GM21576 (cell line): ENCODE data around the gene ROBO1.
"Not testable (repeated sequence)": the region's sequence is repeated elsewhere in the genome, so short reads cannot be mapped to it uniquely, and the experiment has no call there.

Experiments
- ATAC-seq: cut with Tn5 transposase; IDR thresholded peaks from one replicate; pipeline ENCODE4 v1.9.1; 2021; ENCODE audit warnings: mild to moderate bottlenecking, moderate library complexity; ENCODE audit not compliant: unreplicated experiment

ROBO1 gene

GRCh38 chr3:79767905-79768267, at the start of gene ROBO1:
TSS of gene ROBO1 (minus strand) at chr3:79767998.
- ATAC-seq, result no peak

- no peak for ATAC-seq
Measured at GRCh38 chr3:79817224-79817623, 49.4 kb upstream of the ROBO1 start.

DNA sequence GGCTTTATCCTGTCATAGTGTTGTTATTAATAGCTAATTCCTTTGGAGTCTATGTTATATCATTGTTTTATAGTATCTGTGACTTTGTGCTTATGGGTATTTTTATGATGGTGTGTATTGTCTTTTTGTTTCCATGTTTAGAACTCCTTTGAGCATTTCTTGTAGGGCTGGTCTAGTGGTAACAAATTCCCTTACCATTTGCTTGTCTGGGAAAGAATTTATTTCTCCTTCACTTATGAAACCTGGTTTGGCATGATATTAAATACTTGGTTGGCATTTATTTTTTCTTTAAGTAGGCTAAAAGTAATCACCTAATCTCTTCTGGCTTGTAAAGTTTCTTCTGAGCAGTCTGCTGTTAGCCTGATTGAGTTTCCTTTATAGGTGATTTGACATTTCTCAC, 47.7 kb upstream of the ROBO1 start:
- no peak for ATAC-seq

DNA sequence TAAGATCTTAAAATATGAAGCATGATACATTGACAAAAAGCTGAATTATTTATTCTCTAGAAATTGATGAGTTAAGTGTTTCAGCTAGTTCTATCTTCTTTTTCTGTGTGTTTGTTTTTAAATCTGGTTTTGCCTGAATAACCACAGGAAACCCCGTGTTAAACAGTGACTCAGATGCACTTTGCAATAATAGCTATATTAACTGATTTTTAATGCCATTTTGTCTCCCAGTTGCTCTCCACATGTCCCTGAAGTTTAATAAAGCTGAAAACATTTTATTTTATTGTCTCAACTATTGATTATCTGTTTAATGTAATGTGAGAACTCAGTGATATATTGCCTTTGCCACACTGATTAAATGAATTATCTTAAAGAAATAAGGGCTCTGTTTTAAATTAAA, 42.8 kb upstream of the ROBO1 start:
- no peak for ATAC-seq

- ATAC-seq, result no peak
Measured at GRCh38 chr3:79810092-79810491, 42.3 kb upstream of the ROBO1 start.

DNA sequence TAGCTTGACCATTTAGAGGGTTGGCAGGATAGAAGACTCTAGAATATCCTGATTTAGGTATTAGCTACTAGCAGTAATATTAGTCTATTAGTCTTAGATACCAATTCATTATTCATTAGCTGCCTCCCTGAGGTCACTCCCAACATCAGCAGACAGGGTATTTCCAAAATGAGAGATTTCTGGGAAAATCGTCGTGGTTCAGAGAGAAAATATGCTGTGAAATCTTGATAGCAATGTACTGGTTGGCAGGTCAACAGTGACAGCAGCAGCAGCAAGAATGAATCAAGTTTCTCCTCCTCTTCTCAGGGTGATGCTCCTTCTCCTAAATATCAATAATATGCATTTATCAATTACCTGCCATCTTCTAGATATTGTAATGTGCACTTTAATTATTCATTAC, 41.3 kb upstream of the ROBO1 start:
- ATAC-seq, result no peak

GRCh38 chr3:79808515-79808914, 40.7 kb upstream of the ROBO1 start:
- ATAC-seq, result no peak

DNA sequence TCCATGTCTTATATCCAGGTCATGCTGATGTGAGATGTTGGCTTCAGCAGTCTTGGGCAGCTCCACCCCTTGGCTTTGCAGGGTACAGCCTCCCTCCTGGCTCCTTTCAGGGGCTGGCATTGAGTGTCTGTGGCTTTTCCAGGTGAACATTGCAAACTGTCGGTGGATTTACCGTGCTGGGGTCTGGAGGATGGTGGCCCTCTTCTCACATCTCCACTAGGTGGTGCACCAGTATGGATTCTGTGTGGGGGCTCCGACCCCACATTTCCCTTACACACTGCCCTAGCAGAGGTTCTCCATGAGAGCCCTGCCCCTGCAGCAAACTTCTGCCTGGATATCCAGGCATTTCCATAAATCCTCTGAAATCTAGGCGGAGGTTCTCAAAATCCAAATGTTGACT, 22.4 kb upstream of the ROBO1 start:
- ATAC-seq, result not testable (repeated sequence)

DNA sequence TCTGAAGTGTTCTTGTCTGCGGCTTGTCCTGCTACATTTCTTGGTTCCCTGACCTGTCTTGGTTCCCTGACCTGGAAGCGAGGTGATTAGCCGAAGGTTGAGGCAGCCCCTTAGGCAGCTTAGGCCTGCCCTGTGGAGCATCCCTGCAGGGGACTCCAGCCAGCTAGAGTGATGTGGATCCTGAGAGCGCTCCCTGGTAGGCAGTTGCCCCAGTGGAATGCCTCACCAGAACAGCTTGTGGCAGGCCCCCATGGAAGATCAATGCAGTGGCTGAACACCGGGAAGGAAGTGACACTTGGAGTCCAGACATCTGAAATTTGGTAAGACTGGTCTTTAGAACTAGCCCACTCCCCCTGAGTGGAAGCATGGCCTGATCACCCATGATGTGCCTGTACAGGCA, 5.5 kb upstream of the ROBO1 start:
- ATAC-seq, result no peak

DNA sequence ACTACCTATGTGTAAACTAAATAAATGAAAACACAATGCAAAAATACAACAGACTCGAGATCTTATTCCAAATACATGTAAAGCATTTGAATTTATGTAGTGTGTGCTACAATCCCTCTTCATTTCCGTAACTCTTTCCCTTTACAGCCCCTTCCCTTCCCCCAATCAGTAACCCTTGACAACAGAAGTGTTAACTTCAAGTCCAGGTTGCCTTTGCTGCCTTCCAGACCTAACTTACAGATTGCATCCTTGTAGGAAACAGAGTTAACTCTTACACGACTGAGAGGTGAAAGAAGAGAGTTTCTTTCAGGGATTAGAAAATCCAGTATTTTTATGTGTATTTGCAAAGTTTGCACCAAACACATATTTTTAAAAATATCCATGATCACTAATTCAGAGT, 1.4 kb upstream of the ROBO1 start:
- no peak for ATAC-seq

GRCh38 chr3:79767194-79767904, 449 bp downstream of the ROBO1 start:
- ATAC-seq, result no peak

GRCh38 chr3:79766496-79767193, 1.2 kb downstream of the ROBO1 start:
- ATAC-seq, result no peak

- ATAC-seq, result no peak
Measured at GRCh38 chr3:79765911-79766310, 1.9 kb downstream of the ROBO1 start.

GRCh38 chr3:79761441-79761840, 6.4 kb downstream of the ROBO1 start:
- no peak for ATAC-seq

DNA sequence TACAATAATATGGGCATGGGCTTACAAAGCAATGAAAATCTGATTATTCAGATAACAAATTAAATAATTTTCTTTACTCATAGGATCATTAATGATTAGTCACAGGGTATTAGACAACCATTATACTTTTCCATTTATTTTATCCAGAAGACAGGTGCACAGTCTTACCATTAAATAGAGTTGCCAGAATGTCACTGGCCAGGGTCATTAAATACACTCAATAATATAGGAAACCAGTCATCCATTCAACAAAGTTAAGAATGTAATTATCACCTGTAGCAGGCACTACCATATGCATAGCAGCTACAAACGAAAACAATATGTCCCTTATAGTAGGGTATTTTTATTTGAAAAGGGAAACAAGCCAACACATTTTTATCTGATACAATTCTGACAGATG, 16.1 kb downstream of the ROBO1 start:
- ATAC-seq, result no peak

DNA sequence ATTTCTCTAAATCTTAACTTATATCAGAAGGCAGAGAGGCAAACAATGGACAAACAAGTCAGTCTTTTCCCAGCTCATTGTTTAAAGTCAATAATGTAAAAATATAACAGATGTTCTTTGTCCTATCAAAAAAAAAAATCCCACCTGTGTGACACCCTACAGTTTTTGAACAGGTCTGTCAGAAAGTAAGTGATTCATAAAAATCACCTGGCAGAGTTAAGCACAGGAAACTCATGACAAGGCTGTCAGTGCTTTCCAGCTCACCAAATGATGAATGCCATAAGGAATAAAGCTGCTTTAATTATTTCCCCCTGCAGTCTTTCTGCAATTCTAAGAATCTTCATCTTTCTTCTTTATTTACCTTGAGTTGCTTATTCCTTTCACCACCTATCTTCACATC, 30.3 kb downstream of the ROBO1 start:
- ATAC-seq, result no peak

GRCh38 chr3:79729096-79729495, 38.7 kb downstream of the ROBO1 start:
- no peak for ATAC-seq

GRCh38 chr3:79726786-79727185, 41.0 kb downstream of the ROBO1 start:
- no peak for ATAC-seq

DNA sequence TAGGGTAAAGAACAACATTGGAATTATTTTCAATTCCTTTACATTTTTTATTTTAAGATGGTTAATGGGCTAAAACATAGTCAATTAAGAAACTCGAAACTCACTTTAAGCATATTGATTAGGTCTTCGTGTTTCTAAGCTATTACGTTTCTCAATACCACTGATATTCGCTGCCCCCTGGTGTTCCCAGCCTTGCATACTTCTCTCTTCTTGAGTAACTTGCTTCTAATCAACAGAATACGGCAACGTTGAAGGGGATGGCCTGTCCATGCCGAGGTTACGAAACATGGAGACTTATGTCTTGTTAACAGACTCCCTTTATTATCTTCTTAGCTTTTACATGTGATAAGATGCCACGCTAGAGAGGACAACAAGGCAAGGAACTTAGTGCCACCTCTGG, 43.6 kb downstream of the ROBO1 start:
- ATAC-seq, result no peak

DNA sequence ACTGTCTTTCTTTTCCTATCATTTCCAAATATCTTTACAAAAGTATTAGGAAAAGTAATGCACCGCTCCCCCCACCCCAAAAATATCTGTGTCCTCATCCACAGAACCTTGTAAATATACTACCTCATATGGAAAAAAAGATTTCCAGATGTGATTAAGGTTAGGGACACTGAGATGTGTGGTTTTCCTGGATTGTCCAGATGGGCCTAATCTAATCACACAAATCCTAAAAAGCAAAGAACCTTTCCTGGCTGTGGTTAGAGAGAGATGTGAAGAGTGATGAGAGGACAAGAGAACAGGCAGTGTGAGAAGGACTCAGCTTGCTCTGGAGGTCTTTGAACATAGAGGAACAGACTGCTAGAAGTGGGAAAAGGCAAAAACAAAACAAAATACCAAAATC, 77.7 kb downstream of the ROBO1 start:
- ATAC-seq, result no peak

- no peak for ATAC-seq
Measured at GRCh38 chr3:79685108-79685507, 82.7 kb downstream of the ROBO1 start.

DNA sequence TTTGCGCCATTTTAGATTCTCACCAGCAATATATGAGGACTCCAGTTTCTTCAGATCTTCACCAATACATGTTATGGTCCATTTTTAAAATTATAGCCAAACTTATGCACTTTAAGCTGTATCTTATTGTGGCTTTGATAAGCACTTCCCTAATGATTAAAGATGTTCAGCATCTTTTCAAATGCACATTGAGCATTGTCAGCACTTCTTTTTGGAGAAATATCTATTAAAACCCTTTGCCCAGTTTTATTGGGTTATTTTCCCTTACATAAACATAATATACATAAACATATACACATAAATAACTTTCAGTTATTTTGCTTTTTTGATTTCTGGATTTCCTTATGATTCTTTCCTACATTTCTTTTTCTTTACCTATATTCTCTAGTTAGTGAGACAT, 83.8 kb downstream of the ROBO1 start:
- no peak for ATAC-seq

DNA sequence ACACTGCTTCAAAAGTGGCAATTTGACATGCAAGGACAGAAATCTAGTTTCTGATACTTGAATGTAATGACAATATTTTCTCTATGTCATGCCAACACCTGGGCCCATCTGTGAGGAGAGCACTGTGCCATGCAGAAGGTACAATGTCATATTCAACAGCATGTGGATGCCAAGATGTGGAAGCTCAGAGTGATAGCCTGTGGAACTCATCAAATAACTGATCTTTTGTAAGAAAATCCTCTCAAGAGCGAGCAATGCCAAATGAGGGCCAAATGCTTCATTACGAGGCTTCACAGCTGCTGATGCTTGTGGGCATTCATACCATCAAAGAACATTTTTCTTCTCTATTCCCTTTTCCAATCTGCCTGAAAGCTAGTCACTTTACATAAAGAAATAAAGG, 95.1 kb downstream of the ROBO1 start:
- no peak for ATAC-seq
